ENCODE data around the gene PCF11.
"Not testable (repeated sequence)": the region's sequence is repeated elsewhere in the genome, so short reads cannot be mapped to it uniquely, and the experiment has no call there.

GRCh38 chr11:83133266-83133665, 23.7 kb upstream of the PCF11 start:
- TF ChIP-seq POLR2A (IDR thresholded peaks at IDR 0.05; ENCODE audit: extremely low read depth, insufficient read length); CTCF (IDR thresholded peaks at IDR 0.05; ENCODE audit: low read depth, low read length): not testable (repeated sequence)
